HepG2 (cell line): ENCODE data around the gene ACAA2. TPM values are rescaled to one million over a fixed set of nuclear protein-coding genes. Genes with fewer than 3 reads are reported as not detected.

Experiments
- ATF3 ChIP-seq: sonication (generic); formaldehyde crosslinking; IDR thresholded peaks from 2 replicates; pipeline ENCODE4 v1.4.0; 2020; ENCODE audit warnings: missing genetic modification reagents
- ELF3 ChIP-seq: IDR thresholded peaks from 2 replicates; pipeline ENCODE4 v1.6.1; 2016; ENCODE audit warnings: missing genetic modification reagents, missing compliant biosample characterization
- IRF2 ChIP-seq: IDR thresholded peaks from 2 replicates; pipeline ENCODE4 v1.6.1; 2018; ENCODE audit warnings: missing genetic modification reagents, missing compliant biosample characterization
- KDM5B ChIP-seq: sonication (generic); formaldehyde crosslinking; IDR thresholded peaks from 2 replicates; pipeline ENCODE4 v1.4.0; 2020; ENCODE audit warnings: missing genetic modification reagents, mild to moderate bottlenecking, borderline replicate concordance
- LCORL ChIP-seq, 2 experiments: fragments of 450-650 bp in 1 of 2; sonication (generic) in 1 of 2; formaldehyde crosslinking in 1 of 2; IDR thresholded peaks; 2 replicates each; pipeline versions ENCODE4 v1.5.0 to v1.6.1; 2017 to 2020; ENCODE audit warnings: antibody characterized with exemption in 1 of 2, missing genetic modification reagents in 1 of 2
- MAFG ChIP-seq: sonication (generic); formaldehyde crosslinking; IDR thresholded peaks from 2 replicates; pipeline ENCODE4 v1.5.1; 2020; ENCODE audit warnings: mild to moderate bottlenecking, missing genetic modification reagents
- PHF20 ChIP-seq: sonication (generic); formaldehyde crosslinking; IDR thresholded peaks from 2 replicates; pipeline ENCODE4 v1.5.0; 2020; ENCODE audit warnings: mild to moderate bottlenecking, missing genetic modification reagents
- RORA ChIP-seq: sonication (generic); formaldehyde crosslinking; IDR thresholded peaks from 2 replicates; pipeline ENCODE4 v1.5.0; 2020; ENCODE audit warnings: mild to moderate bottlenecking, missing genetic modification reagents, moderate library complexity
- SMAD3 ChIP-seq: sonication (generic); formaldehyde crosslinking; IDR thresholded peaks from 2 replicates; pipeline ENCODE4 v1.4.0; 2020; ENCODE audit warnings: missing genetic modification reagents
- U2AF1 ChIP-seq: fragments of 200-400 bp; formaldehyde crosslinking; optimal IDR thresholded peaks from 2 replicates; pipeline ENCODE3; 2017; ENCODE audit warnings: mild to moderate bottlenecking, low read depth, low read length
- ZBTB37 ChIP-seq: sonication (generic); formaldehyde crosslinking; IDR thresholded peaks from 2 replicates; pipeline ENCODE4 v1.4.0; 2020; ENCODE audit warnings: mild to moderate bottlenecking, missing genetic modification reagents
- ZNF562 ChIP-seq: sonication (generic); formaldehyde crosslinking; IDR thresholded peaks from 2 replicates; pipeline ENCODE4 v1.8.0; 2022; ENCODE audit warnings: missing genetic modification reagents, borderline replicate concordance
- ZNF619 ChIP-seq: sonication (generic); formaldehyde crosslinking; IDR thresholded peaks from 2 replicates; pipeline ENCODE4 v1.4.0; 2020; ENCODE audit warnings: mild to moderate bottlenecking, missing genetic modification reagents
- ZNF678 ChIP-seq: sonication (generic); formaldehyde crosslinking; IDR thresholded peaks from 2 replicates; pipeline ENCODE4 v1.4.0; 2020; ENCODE audit warnings: mild to moderate bottlenecking, missing genetic modification reagents
- ZNF740 ChIP-seq: sonication (generic); formaldehyde crosslinking; IDR thresholded peaks from 2 replicates; pipeline ENCODE4 v1.4.0; 2020; ENCODE audit warnings: missing genetic modification reagents
- ZNF790 ChIP-seq: sonication (generic); formaldehyde crosslinking; IDR thresholded peaks from 2 replicates; pipeline ENCODE4 v1.8.0; 2022; ENCODE audit warnings: missing genetic modification reagents, mild to moderate bottlenecking, borderline replicate concordance
- ZNF816 ChIP-seq: sonication (generic); formaldehyde crosslinking; IDR thresholded peaks from 2 replicates; pipeline ENCODE4 v1.8.0; 2022; ENCODE audit warnings: missing genetic modification reagents, mild to moderate bottlenecking, borderline replicate concordance
- polyA plus RNA-seq, 8 experiments: library from polyadenylated mRNA; depleted of rRNA in 3 of 8; stranded (reverse) in 7 of 8; unstranded in 1 of 8; fragments of >200 nt; fragmentation: Illumina TruSeq in 4 of 8; extraction: Trizol in 4 of 8; gene quantifications; 2 replicates each; pipeline versions ENCODE4 v1.2.1 to v1.2.3, GENCODE V29; 2011 to 2016; ENCODE audit warnings: low read depth in 4 of 8, missing spikeins in 1 of 8, mixed read lengths in 1 of 8; ENCODE audit not compliant: insufficient read depth in 1 of 8
- total RNA-seq, 5 experiments: library from RNA; depleted of rRNA; stranded (reverse); fragments of >200 nt; fragmentation: Illumina TruSeq; extraction: Trizol; gene quantifications; 2 replicates each; pipeline ENCODE4 v1.2.3, GENCODE V29; 2016; ENCODE audit warnings: low read depth in 1 of 5
- TF ChIP-seq, protein P1 (sequence below), 2 experiments: sonication (generic) in 1 of 2; formaldehyde crosslinking in 1 of 2; IDR thresholded peaks; 2 replicates each; pipeline versions ENCODE4 v1.4.0 to v1.6.1; 2018 to 2020; ENCODE audit warnings: missing genetic modification reagents in 2 of 2, borderline replicate concordance in 1 of 2, low read depth in 1 of 2, mild to moderate bottlenecking in 1 of 2, missing biosample characterization in 1 of 2
- TF ChIP-seq, protein P2 (sequence below): sonication (generic); formaldehyde crosslinking; IDR thresholded peaks from 2 replicates; pipeline ENCODE4 v1.8.0; 2022; ENCODE audit warnings: missing genetic modification reagents, mild to moderate bottlenecking, moderate library complexity, borderline replicate concordance
- TF ChIP-seq, protein P3 (sequence below), 2 experiments: sonication (generic) in 1 of 2; formaldehyde crosslinking in 1 of 2; IDR thresholded peaks; 2 replicates each; pipeline versions ENCODE4 v1.5.1 to v1.6.1; 2011 to 2020; ENCODE audit warnings: borderline replicate concordance in 1 of 2, low read depth in 1 of 2, low read length in 1 of 2, mild to moderate bottlenecking in 1 of 2, missing genetic modification reagents in 1 of 2, moderate library complexity in 1 of 2

The ACAA2 gene
- total and polyA plus RNA-seq, 2 of the 13 experiments (the other 11 are each of a cell fraction or from before 2014, with no cell fraction given), result 51.6 to 182 TPM

- no peak for TF ChIP-seq RORA (CRISPR knock-in tag)
- TF ChIP-seq ZNF562, result no peak
- TF ChIP-seq ZNF678 (CRISPR knock-in tag), result no peak
- TF ChIP-seq ZNF816 (CRISPR knock-in tag), result no peak
- TF ChIP-seq IRF2 (CRISPR knock-in tag), result no peak
- peak; percentile 64; the same call in 1 of the 2 replicates for TF ChIP-seq SMAD3 (CRISPR knock-in tag)
- TF ChIP-seq KDM5B (CRISPR knock-in tag), result no peak
- no peak for TF ChIP-seq ZNF619 (CRISPR knock-in tag)
- TF ChIP-seq LCORL (IDR thresholded peaks at IDR 0.05), result no peak
- TF ChIP-seq LCORL (CRISPR knock-in tag; IDR thresholded peaks at IDR 0.05), result peak; percentile 49; the same call in 1 of the 2 replicates
- TF ChIP-seq, protein P1, sequence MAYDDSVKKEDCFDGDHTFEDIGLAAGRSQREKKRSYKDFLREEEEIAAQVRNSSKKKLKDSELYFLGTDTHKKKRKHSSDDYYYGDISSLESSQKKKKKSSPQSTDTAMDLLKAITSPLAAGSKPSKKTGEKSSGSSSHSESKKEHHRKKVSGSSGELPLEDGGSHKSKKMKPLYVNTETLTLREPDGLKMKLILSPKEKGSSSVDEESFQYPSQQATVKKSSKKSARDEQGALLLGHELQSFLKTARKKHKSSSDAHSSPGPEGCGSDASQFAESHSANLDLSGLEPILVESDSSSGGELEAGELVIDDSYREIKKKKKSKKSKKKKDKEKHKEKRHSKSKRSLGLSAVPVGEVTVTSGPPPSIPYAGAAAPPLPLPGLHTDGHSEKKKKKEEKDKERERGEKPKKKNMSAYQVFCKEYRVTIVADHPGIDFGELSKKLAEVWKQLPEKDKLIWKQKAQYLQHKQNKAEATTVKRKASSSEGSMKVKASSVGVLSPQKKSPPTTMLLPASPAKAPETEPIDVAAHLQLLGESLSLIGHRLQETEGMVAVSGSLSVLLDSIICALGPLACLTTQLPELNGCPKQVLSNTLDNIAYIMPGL (CRISPR knock-in tag; IDR thresholded peaks at IDR 0.05; ENCODE audit: borderline replicate concordance in 1 of 2, low read depth in 1 of 2), result 0 out of 4 replicates have a peak, but pooled peaks of 1 of the 2 experiments have one; percentile 55
- TF ChIP-seq, protein P2, sequence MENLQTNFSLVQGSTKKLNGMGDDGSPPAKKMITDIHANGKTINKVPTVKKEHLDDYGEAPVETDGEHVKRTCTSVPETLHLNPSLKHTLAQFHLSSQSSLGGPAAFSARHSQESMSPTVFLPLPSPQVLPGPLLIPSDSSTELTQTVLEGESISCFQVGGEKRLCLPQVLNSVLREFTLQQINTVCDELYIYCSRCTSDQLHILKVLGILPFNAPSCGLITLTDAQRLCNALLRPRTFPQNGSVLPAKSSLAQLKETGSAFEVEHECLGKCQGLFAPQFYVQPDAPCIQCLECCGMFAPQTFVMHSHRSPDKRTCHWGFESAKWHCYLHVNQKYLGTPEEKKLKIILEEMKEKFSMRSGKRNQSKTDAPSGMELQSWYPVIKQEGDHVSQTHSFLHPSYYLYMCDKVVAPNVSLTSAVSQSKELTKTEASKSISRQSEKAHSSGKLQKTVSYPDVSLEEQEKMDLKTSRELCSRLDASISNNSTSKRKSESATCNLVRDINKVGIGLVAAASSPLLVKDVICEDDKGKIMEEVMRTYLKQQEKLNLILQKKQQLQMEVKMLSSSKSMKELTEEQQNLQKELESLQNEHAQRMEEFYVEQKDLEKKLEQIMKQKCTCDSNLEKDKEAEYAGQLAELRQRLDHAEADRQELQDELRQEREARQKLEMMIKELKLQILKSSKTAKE (CRISPR knock-in tag), result no peak
- TF ChIP-seq ZNF740 (CRISPR knock-in tag), result no peak
- no peak for TF ChIP-seq PHF20 (CRISPR knock-in tag)
- no peak for TF ChIP-seq ATF3 (CRISPR knock-in tag)
- peak; percentile 53; the same call in 1 of the 2 replicates for TF ChIP-seq ZBTB37 (CRISPR knock-in tag)
- TF ChIP-seq, protein P3, sequence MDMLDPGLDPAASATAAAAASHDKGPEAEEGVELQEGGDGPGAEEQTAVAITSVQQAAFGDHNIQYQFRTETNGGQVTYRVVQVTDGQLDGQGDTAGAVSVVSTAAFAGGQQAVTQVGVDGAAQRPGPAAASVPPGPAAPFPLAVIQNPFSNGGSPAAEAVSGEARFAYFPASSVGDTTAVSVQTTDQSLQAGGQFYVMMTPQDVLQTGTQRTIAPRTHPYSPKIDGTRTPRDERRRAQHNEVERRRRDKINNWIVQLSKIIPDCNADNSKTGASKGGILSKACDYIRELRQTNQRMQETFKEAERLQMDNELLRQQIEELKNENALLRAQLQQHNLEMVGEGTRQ (IDR thresholded peaks at IDR 0.05; ENCODE audit: low read depth, low read length), result no peak
- TF ChIP-seq, protein P3 (CRISPR knock-in tag; IDR thresholded peaks at IDR 0.05; ENCODE audit: borderline replicate concordance), result no peak
- no peak for TF ChIP-seq ZNF790 (CRISPR knock-in tag)
- TF ChIP-seq ELF3 (CRISPR knock-in tag), result peak; percentile 34
- TF ChIP-seq MAFG (CRISPR knock-in tag), result no peak
- TF ChIP-seq U2AF1, result no peak
These were observed 45.1 kb upstream of the ACAA2 start (continued) for GRCh38 chr18:49858309-49859020.
